HL-60 (cell line): ENCODE measurements around the gene CLSTN2.

ENCODE experiments used
- DNase-seq, 2 experiments: peaks; one replicate each; pipeline ENCODE4 v3.0.0-alpha.2; 2010 to 2020; ENCODE audit warnings: low read depth in 1 of 2, low spot score in 1 of 2
- H3K27ac ChIP-seq: fragments of 250-450 bp; sonication (Bioruptor Pico); replicated peaks from 2 replicates; pipeline ENCODE4 v1.5.1; 2020; ENCODE audit warnings: mild to moderate bottlenecking, moderate library complexity
- H3K27me3 ChIP-seq: fragments of 250-450 bp; sonication (Bioruptor Pico); 2 replicates; pipeline ENCODE4 v1.5.1; 2021; ENCODE audit warnings: mild to moderate bottlenecking, moderate library complexity; ENCODE audit not compliant: insufficient read depth, poor library complexity, severe bottlenecking
- H3K4me3 ChIP-seq: replicated peaks from 2 replicates; pipeline ENCODE4 v1.5.1; 2011; ENCODE audit warnings: mild to moderate bottlenecking, control low read depth, low read length; ENCODE audit not compliant: insufficient read depth
- GABPA ChIP-seq: IDR thresholded peaks from 2 replicates; pipeline ENCODE4 v1.6.1; 2012; ENCODE audit warnings: low read depth
- POLR2AphosphoS5 ChIP-seq: IDR thresholded peaks from 2 replicates; pipeline ENCODE4 v1.6.1; 2012; ENCODE audit warnings: low read depth
- REST ChIP-seq: IDR thresholded peaks from 2 replicates; pipeline ENCODE4 v1.6.1; 2012; ENCODE audit warnings: low read depth; ENCODE audit not compliant: insufficient replicate concordance
- SPI1 ChIP-seq: IDR thresholded peaks from 2 replicates; pipeline ENCODE4 v1.6.1; 2012; ENCODE audit warnings: low read depth, mild to moderate bottlenecking, borderline replicate concordance
- TF ChIP-seq, protein P1 (sequence below): IDR thresholded peaks from one replicate; pipeline ENCODE4 v1.5.1; 2011; ENCODE audit warnings: low read length, control low read depth, inconsistent platforms; ENCODE audit not compliant: insufficient read depth

CLSTN2 gene

DNA sequence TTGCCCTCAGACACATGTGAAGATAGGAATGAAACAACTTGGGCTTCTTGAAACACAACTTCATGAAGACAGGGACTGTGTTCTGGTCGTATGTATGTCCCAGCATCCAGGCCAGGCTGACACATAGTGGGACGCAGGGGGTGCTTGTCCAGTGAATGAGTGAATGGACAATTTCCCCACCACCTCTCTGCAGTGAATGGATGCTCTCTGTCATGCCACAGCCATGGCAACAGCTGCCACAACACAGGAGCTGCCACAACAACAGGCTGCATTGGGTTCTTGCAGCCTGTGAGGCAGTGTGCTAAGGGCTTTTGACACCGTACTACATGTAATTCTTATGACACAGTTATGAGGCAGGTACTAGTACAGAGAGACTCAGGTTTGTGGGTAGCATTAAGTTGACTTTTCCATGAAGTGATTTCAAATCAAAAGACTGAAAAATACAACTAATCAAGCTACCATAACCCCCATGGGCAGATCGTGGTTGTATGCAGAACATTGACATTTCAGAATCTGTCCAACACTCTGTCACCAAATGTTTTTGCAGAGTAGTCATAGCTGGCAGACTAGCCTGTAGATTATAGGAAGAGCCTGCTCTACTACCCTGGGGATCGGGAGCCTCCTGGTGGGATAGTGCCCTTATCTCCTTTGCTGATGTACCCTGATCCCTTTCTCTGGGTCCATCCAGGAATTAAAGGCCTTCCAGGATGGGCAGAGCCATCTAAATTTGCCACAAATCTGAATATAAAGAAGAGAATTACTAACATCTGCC, 40.8 kb downstream of the CLSTN2 start:
- Histone ChIP-seq H3K4me3 (no peak overlapping the region), H3K27me3 (no peaks in the 10 kb centered on the region), H3K27ac (no peak overlapping the region)
- DNase-seq = no peak
- TF ChIP-seq, protein P1, sequence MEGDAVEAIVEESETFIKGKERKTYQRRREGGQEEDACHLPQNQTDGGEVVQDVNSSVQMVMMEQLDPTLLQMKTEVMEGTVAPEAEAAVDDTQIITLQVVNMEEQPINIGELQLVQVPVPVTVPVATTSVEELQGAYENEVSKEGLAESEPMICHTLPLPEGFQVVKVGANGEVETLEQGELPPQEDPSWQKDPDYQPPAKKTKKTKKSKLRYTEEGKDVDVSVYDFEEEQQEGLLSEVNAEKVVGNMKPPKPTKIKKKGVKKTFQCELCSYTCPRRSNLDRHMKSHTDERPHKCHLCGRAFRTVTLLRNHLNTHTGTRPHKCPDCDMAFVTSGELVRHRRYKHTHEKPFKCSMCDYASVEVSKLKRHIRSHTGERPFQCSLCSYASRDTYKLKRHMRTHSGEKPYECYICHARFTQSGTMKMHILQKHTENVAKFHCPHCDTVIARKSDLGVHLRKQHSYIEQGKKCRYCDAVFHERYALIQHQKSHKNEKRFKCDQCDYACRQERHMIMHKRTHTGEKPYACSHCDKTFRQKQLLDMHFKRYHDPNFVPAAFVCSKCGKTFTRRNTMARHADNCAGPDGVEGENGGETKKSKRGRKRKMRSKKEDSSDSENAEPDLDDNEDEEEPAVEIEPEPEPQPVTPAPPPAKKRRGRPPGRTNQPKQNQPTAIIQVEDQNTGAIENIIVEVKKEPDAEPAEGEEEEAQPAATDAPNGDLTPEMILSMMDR = no peak
- no peak for TF ChIP-seq REST
- TF ChIP-seq POLR2AphosphoS5 = no peak
- TF ChIP-seq SPI1 = no peak
- TF ChIP-seq GABPA = no peak

DNA sequence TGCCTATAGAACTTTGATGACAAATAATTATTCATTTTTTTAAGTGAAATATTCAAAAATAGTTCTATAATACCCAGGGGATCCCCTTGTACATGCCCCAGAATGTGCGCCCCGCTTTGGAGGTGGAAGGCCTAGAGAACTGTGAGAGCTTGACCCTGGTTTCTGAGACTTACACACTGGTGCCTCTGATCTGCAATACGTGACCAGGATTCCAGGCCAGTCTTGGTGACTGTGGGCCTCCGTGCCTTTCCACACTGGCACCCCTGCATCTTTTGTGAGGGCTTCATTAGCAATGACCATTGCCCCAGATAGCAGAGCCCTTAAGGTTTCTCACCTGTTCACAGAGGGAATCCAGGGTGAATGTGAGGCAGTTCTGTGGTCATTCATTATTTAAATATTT, 44.0 kb downstream of the CLSTN2 start:
- H3K27ac ChIP-seq = no peak overlapping the region
- H3K27me3 ChIP-seq = no peaks in the 10 kb centered on the region
- H3K4me3 ChIP-seq = no peak overlapping the region

DNA sequence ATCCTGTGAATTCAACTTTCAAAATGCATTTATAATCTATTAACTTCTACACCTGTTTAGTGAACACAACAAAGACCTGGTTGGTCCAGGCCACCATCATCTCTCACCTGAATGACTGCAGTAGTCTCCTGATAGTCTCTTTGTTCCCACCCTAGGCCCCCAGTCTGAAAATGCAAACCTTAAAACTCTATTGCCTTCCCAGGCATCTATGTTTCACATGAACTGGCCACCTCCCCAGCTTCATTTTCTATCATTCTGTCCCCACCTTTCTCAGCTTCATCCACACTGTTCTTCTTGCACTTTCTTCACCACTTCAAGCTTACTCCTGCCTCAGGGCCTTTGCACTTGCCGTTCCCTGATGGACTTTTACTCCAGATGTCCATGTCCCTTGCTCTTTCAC, 45.0 kb downstream of the CLSTN2 start:
- Histone ChIP-seq H3K27ac (no peak overlapping the region), H3K4me3 (no peak overlapping the region), H3K27me3 (no peaks in the 10 kb centered on the region)
- no peak for DNase-seq
- TF ChIP-seq POLR2AphosphoS5 (no peak), GABPA (no peak), REST (no peak), SPI1 (no peak)
- TF ChIP-seq, protein P1 = no peak

More for the DNA sequence above, 44.0 kb downstream of the CLSTN2 start:
- DNase-seq = no peak
- TF ChIP-seq, protein P1 = no peak
- TF ChIP-seq SPI1 (no peak), POLR2AphosphoS5 (no peak), GABPA (no peak), REST (no peak)
